ENCODE data around the gene DSCAML1. TPM values are rescaled to one million over a fixed set of nuclear protein-coding genes. Genes with fewer than 3 reads are reported as not detected.

DSCAML1 gene
- total RNA-seq (0.47 TPM), polyA plus RNA-seq (0.32 TPM)
- long read RNA-seq, donor 1 = 0 reads
- long read RNA-seq, donor 2 = 0 reads
- long read RNA-seq, donor 3 = 0 reads
- long read RNA-seq, donor 4 = 0 reads
- long read RNA-seq, donor 5 = 0 reads
- long read RNA-seq, donor 6, partial matches to known transcripts = 494 of 494 reads
- long read RNA-seq, donor 6, other reads (novel, unspliced or antisense) = 0 of 494 reads
- long read RNA-seq, donor 7 = 0 reads
- long read RNA-seq, donor 8 = 0 reads
- long read RNA-seq, donor 9 = 0 reads
- long read RNA-seq, donor 10 = 0 reads

- H3K9me3 ChIP-seq (ENCODE audit: control insufficient read depth in 2 of 2, insufficient read depth in 1 of 2, low read length in 1 of 2) = peaks cover 0 to 6% of the 10 kb centered on the region in 2 donors
- peak within 1 kb of the TSS in 1 of 2 donors; percentile 24 for H3K4me3 ChIP-seq (ENCODE audit: low read length in 2 of 2)
- H3K27ac ChIP-seq (ENCODE audit: low read depth in 1 of 2, low read length in 1 of 2) = no peak within 1 kb of the TSS
- WGBS = 7% methylated on average over 66 of the region's 66 CpGs
- no peak for DNase-seq (ENCODE audit: low read depth in 6 of 9, low spot score in 9 of 9)
- H3K27me3 ChIP-seq (ENCODE audit: control insufficient read depth in 2 of 2, insufficient read depth in 1 of 2, low read length in 1 of 2) = peaks cover 51 to 92% of the 10 kb centered on the region in 2 donors
- H3K4me1 ChIP-seq (ENCODE audit: control insufficient read depth in 2 of 2, insufficient read depth in 2 of 2, low read length in 2 of 2) = peaks cover 0 to 5% of the 10 kb centered on the region in 2 donors
- no peaks in the 10 kb centered on the region for H3K36me3 ChIP-seq (ENCODE audit: control insufficient read depth in 2 of 2, insufficient read depth in 2 of 2, low read length in 1 of 2)
Measured at GRCh38 chr11:117796872-117797529, at the start of gene DSCAML1. DSCAML1 (minus strand) TSS chr11:117797216; CDS start chr11:117797079, 137 bp downstream.

GRCh38 chr11:117843666-117844484 is 46.9 kb upstream of the DSCAML1 start:
- Histone ChIP-seq H3K27me3 (ENCODE audit: control insufficient read depth in 2 of 2, insufficient read depth in 1 of 2, low read length in 1 of 2) (no peaks in the 10 kb centered on the region), H3K9me3 (ENCODE audit: control insufficient read depth in 2 of 2, insufficient read depth in 1 of 2, low read length in 1 of 2) (no peaks in the 10 kb centered on the region), H3K27ac (ENCODE audit: low read depth in 1 of 2, low read length in 1 of 2) (no peak overlapping the region), H3K36me3 (ENCODE audit: control insufficient read depth in 2 of 2, insufficient read depth in 2 of 2, low read length in 1 of 2) (no peaks in the 10 kb centered on the region), H3K4me1 (ENCODE audit: control insufficient read depth in 2 of 2, insufficient read depth in 2 of 2, low read length in 2 of 2) (peaks cover 11 to 17% of the 10 kb centered on the region in 2 donors), H3K4me3 (ENCODE audit: low read length in 2 of 2) (no peak overlapping the region)
- WGBS = 27% methylated on average over 9 of the region's 9 CpGs
- DNase-seq (ENCODE audit: low read depth in 6 of 9, low spot score in 9 of 9) = peak in 6 of 9 donors; percentile 50 to 81 (median 73)

- Histone ChIP-seq H3K9me3 (ENCODE audit: control insufficient read depth in 2 of 2, insufficient read depth in 1 of 2, low read length in 1 of 2) (no peaks in the 10 kb centered on the region), H3K36me3 (ENCODE audit: control insufficient read depth in 2 of 2, insufficient read depth in 2 of 2, low read length in 1 of 2) (no peaks in the 10 kb centered on the region), H3K27me3 (ENCODE audit: control insufficient read depth in 2 of 2, insufficient read depth in 1 of 2, low read length in 1 of 2) (no peaks in the 10 kb centered on the region), H3K4me1 (ENCODE audit: control insufficient read depth in 2 of 2, insufficient read depth in 2 of 2, low read length in 2 of 2) (peaks cover 11 to 20% of the 10 kb centered on the region in 2 donors), H3K4me3 (ENCODE audit: low read length in 2 of 2) (no peak overlapping the region), H3K27ac (ENCODE audit: low read depth in 1 of 2, low read length in 1 of 2) (no peak overlapping the region)
- DNase-seq (ENCODE audit: low read depth in 6 of 9, low spot score in 9 of 9) = no peak
- 92% methylated on average over 16 of the region's 16 CpGs for WGBS
Measured at GRCh38 chr11:117842131-117842941, 45.3 kb upstream of the DSCAML1 start.

- no peak overlapping the region for H3K4me3 ChIP-seq (ENCODE audit: low read length in 2 of 2)
- no peak overlapping the region for H3K27ac ChIP-seq (ENCODE audit: low read depth in 1 of 2, low read length in 1 of 2)
- DNase-seq (ENCODE audit: low read depth in 6 of 9, low spot score in 9 of 9) = no peak
- H3K36me3 ChIP-seq (ENCODE audit: control insufficient read depth in 2 of 2, insufficient read depth in 2 of 2, low read length in 1 of 2) = no peaks in the 10 kb centered on the region
- no peaks in the 10 kb centered on the region for H3K27me3 ChIP-seq (ENCODE audit: control insufficient read depth in 2 of 2, insufficient read depth in 1 of 2, low read length in 1 of 2)
- no peaks in the 10 kb centered on the region for H3K9me3 ChIP-seq (ENCODE audit: control insufficient read depth in 2 of 2, insufficient read depth in 1 of 2, low read length in 1 of 2)
- 93% methylated on average over 7 of the region's 7 CpGs for WGBS
- H3K4me1 ChIP-seq (ENCODE audit: control insufficient read depth in 2 of 2, insufficient read depth in 2 of 2, low read length in 2 of 2) = peaks cover 11 to 20% of the 10 kb centered on the region in 2 donors
Measured at GRCh38 chr11:117841551-117842031, 44.6 kb upstream of the DSCAML1 start.

- H3K27ac ChIP-seq (ENCODE audit: low read depth in 1 of 2, low read length in 1 of 2) = no peak overlapping the region
- H3K36me3 ChIP-seq (ENCODE audit: control insufficient read depth in 2 of 2, insufficient read depth in 2 of 2, low read length in 1 of 2) = no peaks in the 10 kb centered on the region
- H3K9me3 ChIP-seq (ENCODE audit: control insufficient read depth in 2 of 2, insufficient read depth in 1 of 2, low read length in 1 of 2) = no peaks in the 10 kb centered on the region
- no peak overlapping the region for H3K4me3 ChIP-seq (ENCODE audit: low read length in 2 of 2)
- no peak for DNase-seq (ENCODE audit: low read depth in 6 of 9, low spot score in 9 of 9)
- peaks cover 11 to 20% of the 10 kb centered on the region in 2 donors for H3K4me1 ChIP-seq (ENCODE audit: control insufficient read depth in 2 of 2, insufficient read depth in 2 of 2, low read length in 2 of 2)
- H3K27me3 ChIP-seq (ENCODE audit: control insufficient read depth in 2 of 2, insufficient read depth in 1 of 2, low read length in 1 of 2) = no peaks in the 10 kb centered on the region
- 82% methylated on average over 11 of the region's 11 CpGs for WGBS
Measured at GRCh38 chr11:117840881-117841550, 44.0 kb upstream of the DSCAML1 start.

GRCh38 chr11:117839936-117840813 is 43.2 kb upstream of the DSCAML1 start:
- Histone ChIP-seq H3K4me3 (ENCODE audit: low read length in 2 of 2) (no peak overlapping the region), H3K4me1 (ENCODE audit: control insufficient read depth in 2 of 2, insufficient read depth in 2 of 2, low read length in 2 of 2) (peaks cover 11 to 20% of the 10 kb centered on the region in 2 donors), H3K27me3 (ENCODE audit: control insufficient read depth in 2 of 2, insufficient read depth in 1 of 2, low read length in 1 of 2) (no peaks in the 10 kb centered on the region), H3K9me3 (ENCODE audit: control insufficient read depth in 2 of 2, insufficient read depth in 1 of 2, low read length in 1 of 2) (no peaks in the 10 kb centered on the region), H3K36me3 (ENCODE audit: control insufficient read depth in 2 of 2, insufficient read depth in 2 of 2, low read length in 1 of 2) (no peaks in the 10 kb centered on the region), H3K27ac (ENCODE audit: low read depth in 1 of 2, low read length in 1 of 2) (no peak overlapping the region)
- DNase-seq (ENCODE audit: low read depth in 6 of 9, low spot score in 9 of 9) = no peak
- WGBS = 76% methylated on average over 10 of the region's 10 CpGs

GRCh38 chr11:117839380-117839881 is 42.4 kb upstream of the DSCAML1 start:
- 91% methylated on average over 7 of the region's 7 CpGs for WGBS

More at GRCh38 chr11:117839380-117839881, 42.4 kb upstream of the DSCAML1 start:
- Histone ChIP-seq H3K4me3 (ENCODE audit: low read length in 2 of 2) (no peak overlapping the region), H3K27me3 (ENCODE audit: control insufficient read depth in 2 of 2, insufficient read depth in 1 of 2, low read length in 1 of 2) (no peaks in the 10 kb centered on the region), H3K9me3 (ENCODE audit: control insufficient read depth in 2 of 2, insufficient read depth in 1 of 2, low read length in 1 of 2) (no peaks in the 10 kb centered on the region), H3K27ac (ENCODE audit: low read depth in 1 of 2, low read length in 1 of 2) (no peak overlapping the region), H3K36me3 (ENCODE audit: control insufficient read depth in 2 of 2, insufficient read depth in 2 of 2, low read length in 1 of 2) (no peaks in the 10 kb centered on the region), H3K4me1 (ENCODE audit: control insufficient read depth in 2 of 2, insufficient read depth in 2 of 2, low read length in 2 of 2) (peaks cover 11 to 20% of the 10 kb centered on the region in 2 donors)
- no peak for DNase-seq (ENCODE audit: low read depth in 6 of 9, low spot score in 9 of 9)

Measured in thymus (tissue), 14 donors.